H1 (cell line): Measurements from ENCODE around the gene SCAPER. TPM values are rescaled to one million over a fixed set of nuclear protein-coding genes. Genes with fewer than 3 reads are reported as not detected.

Experiments
- CTCF ChIA-PET: fragments of 300-600 bp; sonication (Branson Sonifier 250); formaldehyde crosslinking; loops from one replicate; lab custom pipeline; 2021; ENCODE audit not compliant: partially characterized antibody; lab: Charles Lee
- POLR2A ChIA-PET: fragments of 300-600 bp; sonication (Branson Sonifier 250); formaldehyde crosslinking; loops from one replicate; lab custom pipeline; 2021; ENCODE audit warnings: inconsistent platforms; ENCODE audit not compliant: partially characterized antibody; lab: Charles Lee
- DNase-seq, 2 experiments: peaks; one replicate each; pipeline versions ENCODE4 v3.0.0 to v3.0.0-alpha.2; 2010 to 2022; ENCODE audit warnings: low spot score in 2 of 2, low read depth in 1 of 2, mixed read lengths in 1 of 2
- FAIRE-seq: peaks from 2 replicates; lab custom pipeline; 2011; peaks lifted over from hg19 to GRCh38; lab: Jason Lieb, UNC
- H2AFZ ChIP-seq: 2 replicates; pipeline ENCODE4 v1.8.1; 2012; ENCODE audit warnings: low read length, inconsistent platforms
- H2AK5ac ChIP-seq: 2 replicates; pipeline ENCODE4 v1.6.1; 2013; ENCODE audit warnings: low read depth, low read length
- H2BK120ac ChIP-seq: replicated peaks from 2 replicates; pipeline ENCODE3; 2013; ENCODE audit warnings: low read depth, low read length, inconsistent platforms
- H2BK12ac ChIP-seq: 2 replicates; pipeline ENCODE4 v1.6.1; 2013; ENCODE audit warnings: low read depth, low read length
- H2BK15ac ChIP-seq: 2 replicates; pipeline ENCODE4 v1.6.1; 2013; ENCODE audit warnings: low read length
- H2BK20ac ChIP-seq: 2 replicates; pipeline ENCODE4 v1.6.1; 2013; ENCODE audit warnings: low read length
- H2BK5ac ChIP-seq: 2 replicates; pipeline ENCODE4 v1.6.1; 2013; ENCODE audit warnings: low read depth, low read length
- H3K14ac ChIP-seq: 2 replicates; pipeline ENCODE4 v1.6.1; 2013; ENCODE audit warnings: inconsistent platforms; ENCODE audit not compliant: insufficient read length
- H3K18ac ChIP-seq: 2 replicates; pipeline ENCODE4 v1.6.1; 2013; ENCODE audit warnings: low read length; ENCODE audit errors: extremely low read depth
- H3K23ac ChIP-seq: 2 replicates; pipeline ENCODE4 v1.6.1; 2013; ENCODE audit warnings: inconsistent platforms; ENCODE audit not compliant: insufficient read length
- H3K23me2 ChIP-seq: 2 replicates; pipeline ENCODE4 v1.6.1; 2013; ENCODE audit warnings: low read depth, low read length
- H3K27ac ChIP-seq: 2 replicates; pipeline ENCODE4 v1.6.1; 2011; ENCODE audit warnings: low read depth, low read length, inconsistent platforms
- H3K27me3 ChIP-seq, 4 experiments: replicated peaks in 1 of 4; 1 replicate in 1 of 4; 2 replicates in 3 of 4; pipeline versions ENCODE4 v1.6.1 to v1.8.1; 2011 to 2013; ENCODE audit warnings: low read length in 3 of 4, mild to moderate bottlenecking in 3 of 4, inconsistent platforms in 2 of 4, mixed read lengths in 2 of 4, moderate library complexity in 1 of 4; ENCODE audit not compliant: control insufficient read depth in 3 of 4, insufficient read depth in 3 of 4; ENCODE audit errors: extremely low read depth in 1 of 4
- H3K36me3 ChIP-seq, 4 experiments: 2 replicates each; pipeline versions ENCODE4 v1.6.1 to v1.8.1; 2011 to 2013; ENCODE audit warnings: mild to moderate bottlenecking in 4 of 4, low read length in 3 of 4, moderate library complexity in 2 of 4, control low read depth in 1 of 4, inconsistent platforms in 1 of 4; ENCODE audit not compliant: insufficient read depth in 4 of 4, control insufficient read depth in 2 of 4
- H3K4ac ChIP-seq: replicated peaks from 2 replicates; pipeline ENCODE3; 2013; ENCODE audit warnings: low read length, low read depth, mixed read lengths, inconsistent platforms; ENCODE audit not compliant: insufficient read length
- H3K4me1 ChIP-seq, 4 experiments: replicated peaks in 1 of 4; 1 replicate in 1 of 4; 2 replicates in 3 of 4; pipeline versions ENCODE4 v1.6.1 to v1.8.1; 2011 to 2013; ENCODE audit warnings: low read length in 3 of 4, inconsistent platforms in 2 of 4, mixed read lengths in 1 of 4; ENCODE audit not compliant: insufficient read depth in 4 of 4, control insufficient read depth in 3 of 4
- H3K4me2 ChIP-seq, 2 experiments: 2 replicates each; pipeline versions ENCODE4 v1.6.1 to v1.8.1; 2011 to 2013; ENCODE audit warnings: low read depth in 2 of 2, low read length in 2 of 2, control low read depth in 1 of 2, inconsistent platforms in 1 of 2, mild to moderate bottlenecking in 1 of 2; ENCODE audit not compliant: insufficient read depth in 1 of 2
- H3K4me3 ChIP-seq, 4 experiments: fragments of 200-600, 300-600 bp in 1 of 4; sonication (generic), shearing (Covaris generic), sonication (Bioruptor Twin) in 1 of 4; 2 replicates each; pipeline versions ENCODE4 v1.5.1 to v1.8.1; 2011 to 2016; ENCODE audit warnings: low read length in 4 of 4, low read depth in 3 of 4, control low read depth in 2 of 4, inconsistent platforms in 2 of 4, mild to moderate bottlenecking in 2 of 4, mixed read lengths in 1 of 4, moderate library complexity in 1 of 4; ENCODE audit not compliant: insufficient read depth in 2 of 4; ENCODE audit errors: extremely low read depth in 1 of 4
- H3K56ac ChIP-seq: replicated peaks from 2 replicates; pipeline ENCODE3; 2013; ENCODE audit warnings: low read depth, mild to moderate bottlenecking, mixed read lengths, low read length, inconsistent platforms; ENCODE audit not compliant: insufficient read length
- H3K79me1 ChIP-seq: 2 replicates; pipeline ENCODE4 v1.6.1; 2013; ENCODE audit warnings: low read depth, low read length, control low read depth
- H3K79me2 ChIP-seq, 2 experiments: 2 replicates each; pipeline versions ENCODE4 v1.6.1 to v1.8.1; 2012 to 2013; ENCODE audit warnings: low read length in 2 of 2, mild to moderate bottlenecking in 2 of 2, inconsistent platforms in 1 of 2; ENCODE audit not compliant: insufficient read depth in 2 of 2, control insufficient read depth in 1 of 2
- H3K9ac ChIP-seq, 4 experiments: replicated peaks in 1 of 4; 1 replicate in 1 of 4; 2 replicates in 3 of 4; pipeline versions ENCODE4 v1.6.1 to v1.8.1; 2011 to 2013; ENCODE audit warnings: low read depth in 3 of 4, low read length in 3 of 4, control low read depth in 2 of 4, mild to moderate bottlenecking in 2 of 4, moderate library complexity in 2 of 4, inconsistent platforms in 1 of 4; ENCODE audit errors: extremely low read depth in 1 of 4
- H3K9me3 ChIP-seq, 2 experiments: 2 replicates each; pipeline versions ENCODE4 v1.6.1 to v1.8.1; 2012 to 2013; ENCODE audit warnings: mild to moderate bottlenecking in 2 of 2, moderate library complexity in 2 of 2, control low read depth in 1 of 2, inconsistent platforms in 1 of 2, low read depth in 1 of 2, low read length in 1 of 2, mixed read lengths in 1 of 2; ENCODE audit not compliant: insufficient read depth in 2 of 2
- H4K20me1 ChIP-seq, 2 experiments: replicated peaks in 1 of 2; 2 replicates each; pipeline versions ENCODE3 to v1.8.1; 2011 to 2013; ENCODE audit warnings: inconsistent platforms in 2 of 2, low read length in 2 of 2, mild to moderate bottlenecking in 1 of 2; ENCODE audit not compliant: insufficient read depth in 2 of 2, control insufficient read depth in 1 of 2
- H4K5ac ChIP-seq: 2 replicates; pipeline ENCODE4 v1.6.1; 2013; ENCODE audit warnings: low read length, low read depth, mixed read lengths, inconsistent platforms; ENCODE audit not compliant: insufficient read length
- H4K8ac ChIP-seq: 2 replicates; pipeline ENCODE4 v1.8.0; 2013; ENCODE audit warnings: mild to moderate bottlenecking, moderate library complexity, low read length, inconsistent platforms; ENCODE audit not compliant: insufficient read depth; ENCODE audit errors: extremely low read depth
- H4K91ac ChIP-seq: replicated peaks from 2 replicates; pipeline ENCODE3; 2013; ENCODE audit warnings: low read length, mixed read lengths, inconsistent platforms; ENCODE audit not compliant: insufficient read length
- CBX8 ChIP-seq: fragments of 300-800, 300-1000 bp; sonication (generic); IDR thresholded peaks from 2 replicates; pipeline ENCODE4 v1.7.1; 2016; ENCODE audit warnings: low read depth, low read length, borderline replicate concordance
- CREB1 ChIP-seq: IDR thresholded peaks from 2 replicates; pipeline ENCODE4 v1.6.1; 2012; ENCODE audit warnings: inconsistent platforms
- CTBP2 ChIP-seq: IDR thresholded peaks from 2 replicates; pipeline ENCODE4 v1.7.0; 2011; ENCODE audit warnings: borderline replicate concordance, mild to moderate bottlenecking, moderate library complexity, mixed read lengths, low read length; ENCODE audit not compliant: insufficient read depth, insufficient read length
- EZH2 ChIP-seq: fragments of 200-600 bp; sonication (generic); IDR thresholded peaks from 2 replicates; pipeline ENCODE4 v1.7.1; 2012; ENCODE audit warnings: low read depth, mild to moderate bottlenecking, moderate library complexity, low read length, inconsistent platforms; ENCODE audit not compliant: severe bottlenecking
- HDAC2 ChIP-seq, 2 experiments: fragments of 300-600 bp in 1 of 2; sonication (generic) in 1 of 2; IDR thresholded peaks; 2 replicates each; pipeline ENCODE4 v1.6.1; 2011 to 2012; ENCODE audit warnings: low read depth in 2 of 2, low read length in 2 of 2, mild to moderate bottlenecking in 2 of 2, moderate library complexity in 2 of 2, borderline replicate concordance in 1 of 2, inconsistent platforms in 1 of 2
- HDAC6 ChIP-seq: IDR thresholded peaks from one replicate; pipeline ENCODE4 v1.7.1; 2012; ENCODE audit warnings: low read depth, mild to moderate bottlenecking, inconsistent platforms, low read length, moderate library complexity
- NANOG ChIP-seq: IDR thresholded peaks from 2 replicates; pipeline ENCODE4 v1.6.1; 2011; ENCODE audit warnings: low read length, low read depth, mild to moderate bottlenecking, inconsistent platforms; ENCODE audit not compliant: insufficient read depth, poor library complexity, severe bottlenecking
- PHF8 ChIP-seq: fragments of 200-600 bp; sonication (generic); conservative IDR thresholded peaks from 2 replicates; pipeline ENCODE4 v1.7.1; 2012; ENCODE audit warnings: low read depth, mild to moderate bottlenecking, inconsistent platforms, low read length, moderate library complexity
- SIX5 ChIP-seq: IDR thresholded peaks from 2 replicates; pipeline ENCODE4 v1.6.1; 2011; ENCODE audit warnings: mild to moderate bottlenecking, low read depth, low read length
- SP1 ChIP-seq: IDR thresholded peaks from 2 replicates; pipeline ENCODE4 v1.6.1; 2011; ENCODE audit warnings: low read depth, low read length
- ZNF274 ChIP-seq: IDR thresholded peaks from 2 replicates; pipeline ENCODE4 v1.7.0; 2012; ENCODE audit warnings: low read length, borderline replicate concordance; ENCODE audit errors: extremely low read depth
- WGBS, 2 experiments: shearing (Covaris generic) in 1 of 2; methylation state at CpG; one replicate each; pipeline versions ENCODE4 v1.1.6 to v1.1.7; 2013 to 2015; ENCODE audit warnings: low lambda C conversion rate in 2 of 2, mixed read lengths in 2 of 2, inconsistent platforms in 1 of 2, low coverage in 1 of 2, missing lambda C conversion rate in 1 of 2; ENCODE audit not compliant: insufficient replicate concordance in 2 of 2, insufficient coverage in 1 of 2, insufficient read length in 1 of 2; ENCODE audit errors: extremely low coverage in 1 of 2, missing lambda C conversion rate in 1 of 2; 5-methylcytosine and 5-hydroxymethylcytosine counted together
- polyA plus RNA-seq, 7 experiments: library from polyadenylated mRNA; depleted of rRNA in 3 of 7; stranded (reverse) in 5 of 7; unstranded in 2 of 7; fragments of >200 nt in 5 of 7; fragments of 200-250 nt in 2 of 7; gene quantifications; 1 replicate in 5 of 7; 2 replicates in 1 of 7; 4 replicates in 1 of 7; pipeline versions ENCODE4 v1.2.1 to v1.2.3, GENCODE V29; 2011 to 2013; ENCODE audit warnings: missing spikeins in 2 of 7, mixed read lengths in 2 of 7
- total RNA-seq: library from RNA; stranded (reverse); fragmentation: NEBNext Ultra II Directional; extraction: Animal tissue kit (Norgen Biotek cat#: 25700); gene quantifications from 2 replicates; pipeline ENCODE4 v1.2.1, GENCODE V29; 2021

SCAPER gene
- total and polyA plus RNA-seq, 2 of the 8 experiments (the other 6 are each of a cell fraction or from before 2014, with no cell fraction given) = 1.6 to 6.8 TPM

GRCh38 chr15:76309601-76310330 is 595.4 kb downstream of the SCAPER start:
- Histone ChIP-seq H3K4me2 (peak overlapping the region; percentile 68 to 96; a peak in 2 of 4 replicates), H2BK12ac (no peak overlapping the region), H2BK5ac (no peak overlapping the region), H4K91ac (no peak overlapping the region), H2BK120ac (no peak overlapping the region), H3K4me3 (peak overlapping the region in 2 of 4 experiments; percentile 73 to 87; a peak in 4 of 8 replicates), H3K4me1 (peaks cover 0 to 3% (median 0%) of the 10 kb centered on the region in 4 experiments; a peak in 1 of 7 replicates), H3K56ac (no peak overlapping the region), H3K27ac (no peak overlapping the region), H3K23me2 (peaks cover 8% of the 10 kb centered on the region), H2AK5ac (no peak overlapping the region), H3K79me2 (peaks cover 0 to 49% of the 10 kb centered on the region in 2 experiments; a peak in 2 of 4 replicates), H4K8ac (peak overlapping the region; percentile 36; the same call in 1 of the 2 replicates), H3K23ac (no peak overlapping the region), H2AFZ (no peak overlapping the region), H3K14ac (no peak overlapping the region), H4K5ac (no peak overlapping the region), H3K9ac (peak overlapping the region in 1 of 4 experiments; percentile 32; a peak in 1 of 7 replicates), H2BK20ac (no peak overlapping the region), H3K79me1 (no peaks in the 10 kb centered on the region; the same call in 1 of the 2 replicates), H3K18ac (no peak overlapping the region), H2BK15ac (no peak overlapping the region), H3K27me3 (no peaks in the 10 kb centered on the region; a peak in 1 of 7 replicates), H4K20me1 (peaks cover 0 to 2% of the 10 kb centered on the region in 2 experiments), H3K9me3 (peaks cover 0 to 2% of the 10 kb centered on the region in 2 experiments; a peak in 1 of 4 replicates), H3K4ac (no peak overlapping the region), H3K36me3 (no peaks in the 10 kb centered on the region)
- no peak for DNase-seq
- no peak for FAIRE-seq
- 92% methylated on average over 13 of the region's 13 CpGs; no CpG with 5 or more reads in 1 of the 2 experiments for WGBS, 2 experiments
- CTCF ChIA-PET = interaction anchor here (1.0 to 1.3 kb wide), 5 partner anchors 13 to 24 kb away, joined by 3 to 5 read pairs (median 3); no protein-coding TSS in a partner anchor
- POLR2A ChIA-PET = interaction anchor here (0.9 kb wide), 2 partner anchors 10 to 75 kb away, joined by 3 read pairs; no protein-coding TSS in a partner anchor
- TF ChIP-seq SP1 (no peak), SIX5 (no peak), CBX8 (no peak), PHF8 (no peak), CREB1 (no peak), ZNF274 (no peak), HDAC2 (IDR thresholded peaks at IDR 0.05; ENCODE audit: borderline replicate concordance in 1 of 2, low read depth in 2 of 2, low read length in 2 of 2) (no peak), HDAC6 (no peak), CTBP2 (no peak), EZH2 (no peak), NANOG (no peak)
